ENCODE data around the gene LRFN5. TPM values are rescaled to one million over a fixed set of nuclear protein-coding genes. Genes with fewer than 3 reads are reported as not detected.

The LRFN5 gene
- total RNA-seq, 1 experiment from 2014 or later, result not detected

- H3K9me3 ChIP-seq (ENCODE audit: control insufficient read depth in 1 of 2, insufficient read depth in 1 of 2, low read depth in 1 of 2, low read length in 2 of 2), result no peaks in the 10 kb centered on the region
- ChIA-PET CTCF (no interaction called here), RAD21 (ENCODE audit: low non-redundant PET in 1 of 2, low total read pairs in 2 of 2, uncharacterized antibody in 2 of 2, unreplicated experiment in 2 of 2) (no interaction called here), POLR2A (no interaction called here)
- no peaks in the 10 kb centered on the region for H3K9me2 ChIP-seq (ENCODE audit: insufficient read depth)
- no peak overlapping the region for H3K9ac ChIP-seq (ENCODE audit: low read length)
- no peaks in the 10 kb centered on the region for H3K79me2 ChIP-seq (ENCODE audit: insufficient read depth, low read length)
- H4K20me1 ChIP-seq (ENCODE audit: insufficient read depth), result no peaks in the 10 kb centered on the region
- BruUV-seq (replicated peaks), result no TSS peak
- intact Hi-C loops (cut with micrococcal nuclease), result no loop called here
- H3K4me3 ChIP-seq (replicated peaks in 1 of 2; ENCODE audit: low read depth in 1 of 2, low read length in 2 of 2), result no peak overlapping the region
- no peaks in the 10 kb centered on the region for H3K36me3 ChIP-seq (ENCODE audit: control insufficient read depth in 1 of 2, insufficient read depth in 2 of 2, low read length in 2 of 2)
- H2AFZ ChIP-seq (ENCODE audit: low read depth, low read length, poor library complexity, severe bottlenecking), result no peak overlapping the region
- no peaks in the 10 kb centered on the region for H3K27me3 ChIP-seq (ENCODE audit: insufficient read depth, low read length)
- H3K4me1 ChIP-seq (ENCODE audit: control insufficient read depth in 1 of 2, insufficient read depth in 2 of 2, low read length in 2 of 2), result no peaks in the 10 kb centered on the region
- H3K4me2 ChIP-seq (ENCODE audit: low read length), result no peak overlapping the region
- ATAC-seq (no peak), DNase-seq (ENCODE audit: low read depth, low spot score) (no peak)
- no peak overlapping the region for H3K27ac ChIP-seq (ENCODE audit: low read depth, low read length)
- TF ChIP-seq POLR2AphosphoS5 (IDR thresholded peaks at IDR 0.05; ENCODE audit: low read depth, low read length), result no peak
- TF ChIP-seq ZBTB33 (IDR thresholded peaks at IDR 0.05; ENCODE audit: extremely low read depth, insufficient replicate concordance, low read length), result no peak
- no peak for TF ChIP-seq EGR1 (IDR thresholded peaks at IDR 0.05; ENCODE audit: low read depth)
- TF ChIP-seq REST (IDR thresholded peaks at IDR 0.05; ENCODE audit: low read depth), result no peak
- TF ChIP-seq CTCF (IDR thresholded peaks at IDR 0.05 in 2 of 3, conservative IDR thresholded peaks at IDR 0.05 in 1 of 3; ENCODE audit: borderline replicate concordance in 1 of 3, insufficient read depth in 1 of 3, low read depth in 2 of 3, low read length in 2 of 3), result no peak
- TF ChIP-seq SP1 (IDR thresholded peaks at IDR 0.05; ENCODE audit: low read depth), result no peak
- no peak for TF ChIP-seq CEBPB (IDR thresholded peaks at IDR 0.05; ENCODE audit: low read depth)
- TF ChIP-seq EZH2phosphoT487 (IDR thresholded peaks at IDR 0.05; ENCODE audit: borderline replicate concordance), result no peak
- TF ChIP-seq EZH2 (IDR thresholded peaks at IDR 0.05), result no peak
- TF ChIP-seq RAD21 (IDR thresholded peaks at IDR 0.05; ENCODE audit: low read depth), result no peak
- TF ChIP-seq SRF (IDR thresholded peaks at IDR 0.05; ENCODE audit: low read depth), result no peak
- no peak for TF ChIP-seq ZNF274 (IDR thresholded peaks at IDR 0.05; ENCODE audit: low read depth, low read length)
- no peak for TF ChIP-seq FOSL1 (IDR thresholded peaks at IDR 0.05; ENCODE audit: low read depth)
- TF ChIP-seq YY1 (IDR thresholded peaks at IDR 0.05; ENCODE audit: extremely low read depth, insufficient replicate concordance, low read depth, low read length), result no peak
- TF ChIP-seq ATF3 (IDR thresholded peaks at IDR 0.05), result no peak
- no peak for TF ChIP-seq ELF1 (IDR thresholded peaks at IDR 0.05; ENCODE audit: borderline replicate concordance, low read depth)
- TF ChIP-seq SIN3A (IDR thresholded peaks at IDR 0.05; ENCODE audit: low read depth), result no peak
Observed at GRCh38 chr14:41641690-41642089, 35.0 kb downstream of the LRFN5 start.

Measured in HCT116 (cell line).